Measurements from ENCODE around the gene VIPR1.

- TF ChIP-seq CTCF (IDR thresholded peaks at IDR 0.05) (no peak), POLR2A (IDR thresholded peaks at IDR 0.05) (no peak), EP300 (IDR thresholded peaks at IDR 0.05) (no peak), POLR2AphosphoS5 (IDR thresholded peaks at IDR 0.05) (no peak)
Measured at GRCh38 chr3:42489116-42489936, 13.1 kb upstream of the VIPR1 start.

Data from sigmoid colon (tissue), 4 donors.